AG09319 (cell line): ENCODE data around the gene ARHGAP15.

Experiments
- DNase-seq: peaks from one replicate; pipeline ENCODE4 v3.0.0-alpha.2; 2010; ENCODE audit warnings: low read depth; ENCODE audit errors: extremely low read depth
- CTCF ChIP-seq: IDR thresholded peaks from 2 replicates; pipeline ENCODE4 v1.5.1; 2011; ENCODE audit warnings: low read depth, mild to moderate bottlenecking, inconsistent platforms, low read length, moderate library complexity

ARHGAP15 gene

GRCh38 chr2:143209570-143210445 lies 80.6 kb downstream of the ARHGAP15 start:
- DNase-seq: no peak
- no peak for TF ChIP-seq CTCF

GRCh38 chr2:143210446-143210819 lies 81.2 kb downstream of the ARHGAP15 start:
- TF ChIP-seq CTCF: no peak
- no peak for DNase-seq

- no peak for DNase-seq
- no peak for TF ChIP-seq CTCF
These were observed 88.4 kb downstream of the ARHGAP15 start for GRCh38 chr2:143217512-143218115.

GRCh38 chr2:143218621-143219020 lies 89.4 kb downstream of the ARHGAP15 start:
- no peak for TF ChIP-seq CTCF
- no peak for DNase-seq

GRCh38 chr2:143219266-143219665 lies 90.0 kb downstream of the ARHGAP15 start:
- TF ChIP-seq CTCF: no peak
- no peak for DNase-seq

- DNase-seq: no peak
- no peak for TF ChIP-seq CTCF
These were observed 94.3 kb downstream of the ARHGAP15 start for GRCh38 chr2:143223556-143223955.

- TF ChIP-seq CTCF: no peak
- DNase-seq: no peak
These were observed 96.7 kb downstream of the ARHGAP15 start for GRCh38 chr2:143225931-143226330.
